GM19025 (cell line): Measurements from ENCODE around the gene SNX13.
"Not testable (repeated sequence)": the region's sequence is repeated elsewhere in the genome, so short reads cannot be mapped to it uniquely, and the experiment has no call there.

ENCODE experiments used
- ATAC-seq: cut with Tn5 transposase; IDR thresholded peaks from one replicate; pipeline ENCODE4 v1.9.1; 2021; ENCODE audit warnings: mild to moderate bottlenecking, low read depth, moderate library complexity; ENCODE audit not compliant: unreplicated experiment

SNX13 gene

GRCh38 chr7:17854261-17855047 is 85.8 kb downstream of the SNX13 start:
- no peak for ATAC-seq

GRCh38 chr7:17852361-17852760 is 87.9 kb downstream of the SNX13 start:
- ATAC-seq, result no peak

DNA sequence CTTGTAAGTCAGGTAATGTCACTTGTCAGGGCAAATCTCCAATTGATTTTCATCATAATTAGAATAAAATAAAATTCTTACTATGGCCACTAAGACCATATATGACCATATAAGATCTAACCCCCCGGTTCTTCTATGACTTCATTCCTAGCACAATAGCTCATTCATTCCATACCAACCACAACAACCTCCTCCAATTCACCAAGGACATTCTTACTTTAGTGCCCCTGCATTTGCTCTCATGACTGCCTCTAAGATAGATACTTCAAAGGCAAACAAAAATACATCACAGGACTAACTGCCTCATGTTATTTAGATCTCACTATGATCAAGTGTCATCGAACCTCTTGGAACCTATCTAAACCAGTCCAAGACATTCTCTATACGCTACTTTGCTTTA is 90.8 kb downstream of the SNX13 start:
- ATAC-seq, result no peak

DNA sequence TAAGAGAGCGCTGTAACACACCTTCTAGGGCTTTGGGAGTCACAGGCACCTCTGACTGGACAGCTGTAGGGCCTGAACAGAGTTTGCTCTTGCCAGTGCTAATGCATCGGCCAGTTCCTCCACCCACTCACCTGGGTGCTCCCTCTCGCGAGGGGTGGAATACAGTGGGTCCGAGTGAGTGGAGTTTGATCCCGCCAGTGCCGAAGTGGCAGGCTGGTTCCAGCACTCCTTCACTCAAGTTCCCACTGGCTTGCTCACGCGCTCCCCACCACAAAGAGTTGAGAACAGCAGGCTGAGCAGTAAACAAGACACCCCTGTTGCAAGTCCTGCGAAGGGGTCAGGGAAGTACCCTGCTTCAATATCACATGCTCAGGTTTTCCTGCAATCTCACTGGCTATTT is 91.8 kb downstream of the SNX13 start:
- ATAC-seq, result no peak

- no peak for ATAC-seq
These were observed 93.4 kb downstream of the SNX13 start for GRCh38 chr7:17846935-17847334.

- ATAC-seq, result no peak
These were observed 95.1 kb downstream of the SNX13 start for GRCh38 chr7:17845197-17845547.

- ATAC-seq, result no peak
These were observed 95.6 kb downstream of the SNX13 start for GRCh38 chr7:17844514-17845196.

DNA sequence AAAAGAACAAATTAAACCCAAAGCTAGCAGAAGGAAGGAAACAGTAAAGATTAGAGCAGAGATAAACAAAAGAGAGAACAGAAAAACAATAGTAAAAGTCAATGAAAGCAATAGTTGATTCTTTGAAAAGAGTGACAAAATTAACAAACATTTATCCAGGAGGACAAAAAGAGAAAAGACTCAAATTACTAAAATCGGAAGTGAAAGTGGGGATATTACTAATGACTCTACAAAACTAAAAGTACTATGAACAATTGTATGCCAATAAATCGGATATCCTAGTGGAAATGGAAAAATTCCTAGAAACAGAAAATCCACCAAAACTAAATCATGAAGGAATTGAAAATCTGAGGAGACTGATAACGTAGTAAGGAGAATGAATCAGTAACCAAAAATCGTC is 96.3 kb downstream of the SNX13 start:
- ATAC-seq, result no peak

GRCh38 chr7:17843041-17843440 is 97.3 kb downstream of the SNX13 start:
- no peak for ATAC-seq

GRCh38 chr7:17832820-17833355 is 107.4 kb downstream of the SNX13 start:
- no peak for ATAC-seq

DNA sequence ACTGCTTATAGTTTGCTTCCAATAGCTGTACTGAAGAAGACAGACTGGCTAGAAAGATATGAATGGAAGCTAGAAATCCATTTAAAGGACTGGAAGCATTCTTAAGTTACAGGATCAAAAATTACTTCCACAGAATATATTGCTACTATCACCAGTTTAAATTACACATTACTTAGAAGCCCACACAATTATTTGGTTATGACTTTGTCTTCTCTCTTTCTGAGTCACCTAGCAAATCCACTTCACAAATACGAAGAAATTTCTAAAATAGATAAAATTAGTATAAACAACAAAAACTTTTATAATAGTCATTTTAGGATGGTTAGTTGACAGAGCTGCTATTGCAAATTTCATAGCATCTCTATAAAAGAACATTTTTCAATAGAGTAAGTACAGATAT is 108.1 kb downstream of the SNX13 start:
- ATAC-seq, result no peak

- no peak for ATAC-seq
These were observed 110.1 kb downstream of the SNX13 start for GRCh38 chr7:17830206-17830605.

- no peak for ATAC-seq
These were observed 111.3 kb downstream of the SNX13 start for GRCh38 chr7:17829001-17829400.

GRCh38 chr7:17822547-17823173 is 117.6 kb downstream of the SNX13 start:
- no peak for ATAC-seq

DNA sequence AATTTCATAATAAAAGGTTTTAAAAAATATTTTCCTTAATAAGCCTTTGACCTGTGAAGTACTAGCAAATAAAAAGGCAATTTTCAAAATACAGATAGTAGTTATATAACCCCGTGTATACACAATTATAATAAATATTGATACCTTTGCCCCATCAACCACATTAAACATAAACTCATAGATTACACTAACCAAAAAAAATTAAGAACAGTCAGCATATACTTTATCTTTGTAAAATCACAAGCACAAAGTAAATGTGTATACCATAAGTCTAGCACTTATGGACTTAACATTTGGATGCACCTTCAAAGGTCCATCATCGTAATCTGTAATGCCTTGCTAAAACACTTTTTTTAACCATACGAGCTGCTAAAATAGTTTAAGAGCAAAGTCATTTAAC is 123.4 kb downstream of the SNX13 start:
- no peak for ATAC-seq

- no peak for ATAC-seq
These were observed 125.0 kb downstream of the SNX13 start for GRCh38 chr7:17815318-17815717.

DNA sequence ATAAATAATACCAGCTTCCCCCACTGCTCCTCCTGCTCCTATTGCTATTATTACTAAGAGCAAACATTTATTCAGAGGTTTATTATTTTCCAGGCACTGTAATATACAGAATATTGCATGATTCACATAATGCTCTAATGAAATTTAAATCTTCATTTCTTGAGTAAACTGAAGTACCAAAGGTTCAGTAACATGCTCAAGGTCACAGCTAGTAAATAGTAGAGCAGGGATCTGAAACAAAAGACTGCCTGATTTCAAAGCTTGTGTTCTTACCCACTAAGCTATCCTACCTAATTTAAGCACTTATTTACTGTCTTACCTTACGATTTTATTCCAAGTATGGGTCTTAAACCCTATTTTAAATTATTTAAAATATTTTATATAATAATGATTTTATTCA is 126.2 kb downstream of the SNX13 start:
- ATAC-seq, result no peak

GRCh38 chr7:17809215-17809614 is 131.1 kb downstream of the SNX13 start:
- not testable (repeated sequence) for ATAC-seq

DNA sequence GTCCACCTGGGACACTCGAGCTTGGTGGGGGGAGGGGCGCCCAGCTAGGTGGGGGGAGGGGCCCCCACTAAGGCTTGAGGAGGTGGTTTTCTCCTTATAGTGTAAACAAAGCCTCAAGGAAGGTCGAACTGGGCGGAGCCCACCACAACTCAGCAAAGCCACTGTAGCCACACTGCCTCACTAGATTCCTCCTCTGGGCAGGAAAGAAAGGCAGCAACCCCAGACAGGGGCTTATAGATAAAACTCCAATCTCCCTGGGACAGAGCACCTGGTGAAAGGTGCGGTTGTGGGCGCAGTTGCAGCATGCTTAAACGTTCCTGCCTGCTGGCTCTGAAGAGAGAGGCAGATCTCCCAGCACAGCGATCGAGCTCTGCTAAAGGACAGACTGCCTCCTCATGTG is 133.1 kb downstream of the SNX13 start:
- ATAC-seq, result no peak

GRCh38 chr7:17806631-17807030 is 133.7 kb downstream of the SNX13 start:
- ATAC-seq, result no peak

GRCh38 chr7:17802056-17802455 is 138.2 kb downstream of the SNX13 start:
- no peak for ATAC-seq
